H9 (cell line): Measurements from ENCODE around the gene ARHGAP27. TPM values are rescaled to one million over a fixed set of nuclear protein-coding genes. Genes with fewer than 3 reads are reported as not detected.
"Not testable (repeated sequence)": the region's sequence is repeated elsewhere in the genome, so short reads cannot be mapped to it uniquely, and the experiment has no call there.

Source experiments
- DNase-seq: peaks from one replicate; pipeline ENCODE4 v3.0.0-alpha.2; 2017
- H2AFZ ChIP-seq: one replicate; pipeline ENCODE4 v1.6.1; 2013; ENCODE audit warnings: mild to moderate bottlenecking, low read length, control low read depth, moderate library complexity
- H2AK5ac ChIP-seq: 2 replicates; pipeline ENCODE4 v1.6.1; 2013; ENCODE audit warnings: low read length, control low read depth, mixed read lengths; ENCODE audit not compliant: insufficient read length
- H2BK120ac ChIP-seq: one replicate; pipeline ENCODE4 v1.6.1; 2013; ENCODE audit warnings: low read depth, mild to moderate bottlenecking, low read length, control low read depth, inconsistent platforms; ENCODE audit not compliant: poor library complexity, severe bottlenecking
- H2BK12ac ChIP-seq: 2 replicates; pipeline ENCODE4 v1.6.1; 2013; ENCODE audit warnings: low read length, control low read depth, mixed read lengths, low read depth; ENCODE audit not compliant: insufficient read length
- H2BK15ac ChIP-seq: 2 replicates; pipeline ENCODE4 v1.6.1; 2013; ENCODE audit warnings: low read depth, low read length, control low read depth
- H2BK20ac ChIP-seq: one replicate; pipeline ENCODE4 v1.6.1; 2013; ENCODE audit warnings: low read depth, mild to moderate bottlenecking, low read length, control low read depth, inconsistent platforms; ENCODE audit not compliant: poor library complexity, severe bottlenecking
- H2BK5ac ChIP-seq: 2 replicates; pipeline ENCODE4 v1.6.1; 2013; ENCODE audit warnings: low read length, control low read depth, mixed read lengths; ENCODE audit not compliant: insufficient read length
- H3K14ac ChIP-seq: 2 replicates; pipeline ENCODE4 v1.6.1; 2013; ENCODE audit warnings: low read length, control low read depth; ENCODE audit not compliant: insufficient read depth
- H3K18ac ChIP-seq: 2 replicates; pipeline ENCODE4 v1.6.1; 2013; ENCODE audit warnings: low read depth, mild to moderate bottlenecking, mixed read lengths, low read length, control low read depth; ENCODE audit not compliant: insufficient read length
- H3K23ac ChIP-seq: 2 replicates; pipeline ENCODE4 v1.6.1; 2013; ENCODE audit warnings: low read length, control low read depth, mixed read lengths, low read depth; ENCODE audit not compliant: insufficient read length
- H3K23me2 ChIP-seq: 2 replicates; pipeline ENCODE4 v1.6.1; 2013; ENCODE audit warnings: low read depth, mild to moderate bottlenecking, mixed read lengths, low read length, control low read depth; ENCODE audit not compliant: insufficient read length, poor library complexity, severe bottlenecking
- H3K27ac ChIP-seq: 2 replicates; pipeline ENCODE4 v1.5.1; 2013; ENCODE audit warnings: low read length, control low read depth, mixed read lengths, low read depth; ENCODE audit not compliant: insufficient read length
- H3K27me3 ChIP-seq: 2 replicates; pipeline ENCODE4 v1.6.1; 2013; ENCODE audit warnings: low read length, control low read depth, inconsistent platforms; ENCODE audit not compliant: insufficient read depth
- H3K4ac ChIP-seq: 2 replicates; pipeline ENCODE4 v1.6.1; 2013; ENCODE audit warnings: low read depth, mild to moderate bottlenecking, control low read depth, inconsistent platforms, low read length, moderate library complexity
- H3K4me1 ChIP-seq: 2 replicates; pipeline ENCODE4 v1.6.1; 2013; ENCODE audit warnings: low read length, control low read depth, inconsistent platforms; ENCODE audit not compliant: insufficient read depth
- H3K4me2 ChIP-seq: 2 replicates; pipeline ENCODE4 v1.6.1; 2013; ENCODE audit warnings: low read length, control low read depth, mixed read lengths; ENCODE audit not compliant: insufficient read length, insufficient read depth
- H3K56ac ChIP-seq: 2 replicates; pipeline ENCODE4 v1.6.1; 2013; ENCODE audit warnings: low read depth, mild to moderate bottlenecking, mixed read lengths, low read length, control low read depth; ENCODE audit not compliant: insufficient read length
- H3K79me1 ChIP-seq: 2 replicates; pipeline ENCODE4 v1.6.1; 2013; ENCODE audit warnings: low read depth, mild to moderate bottlenecking, moderate library complexity, low read length, control low read depth, inconsistent platforms; ENCODE audit not compliant: insufficient read depth, poor library complexity, severe bottlenecking
- H3K79me2 ChIP-seq: 2 replicates; pipeline ENCODE4 v1.6.1; 2013; ENCODE audit warnings: low read length, control low read depth, inconsistent platforms; ENCODE audit not compliant: insufficient read depth
- H3K9ac ChIP-seq: 2 replicates; pipeline ENCODE4 v1.6.1; 2013; ENCODE audit warnings: low read length, control low read depth, mixed read lengths; ENCODE audit not compliant: insufficient read length; ENCODE audit errors: extremely low read depth
- H3K9me3 ChIP-seq: one replicate; pipeline ENCODE4 v1.6.1; 2013; ENCODE audit warnings: low read depth, low read length, inconsistent platforms; ENCODE audit not compliant: control insufficient read depth
- H3T11ph ChIP-seq: one replicate; pipeline ENCODE4 v1.6.1; 2013; ENCODE audit warnings: mild to moderate bottlenecking, low read length, control low read depth, inconsistent platforms
- H4K20me1 ChIP-seq: one replicate; pipeline ENCODE4 v1.6.1; 2013; ENCODE audit not compliant: control insufficient read depth, insufficient read length, insufficient read depth
- H4K5ac ChIP-seq: 2 replicates; pipeline ENCODE4 v1.6.1; 2013; ENCODE audit warnings: low read depth, mild to moderate bottlenecking, mixed read lengths, low read length, control low read depth; ENCODE audit not compliant: insufficient read length
- H4K8ac ChIP-seq: replicated peaks from 2 replicates; pipeline ENCODE4 v1.6.1; 2013; ENCODE audit warnings: low read length, control low read depth, mixed read lengths, low read depth; ENCODE audit not compliant: insufficient read length
- H4K91ac ChIP-seq: 2 replicates; pipeline ENCODE4 v1.6.1; 2013; ENCODE audit warnings: low read depth, mild to moderate bottlenecking, moderate library complexity, mixed read lengths, low read length, control low read depth; ENCODE audit not compliant: insufficient read length
- H3K27ac Mint-ChIP-seq, 3 experiments: 2 replicates in 2 of 3; 3 replicates in 1 of 3; pipeline ENCODE4 v1.8.0; 2020 to 2021; ENCODE audit warnings: mixed read lengths in 3 of 3, mild to moderate bottlenecking in 1 of 3, moderate library complexity in 1 of 3
- H3K27me3 Mint-ChIP-seq: 2 replicates; pipeline ENCODE4 v1.8.0; 2021; ENCODE audit warnings: low read depth, mild to moderate bottlenecking, moderate library complexity, mixed read lengths
- H3K36me3 Mint-ChIP-seq, 3 experiments: 2 replicates in 2 of 3; 3 replicates in 1 of 3; pipeline ENCODE4 v1.8.0; 2020 to 2021; ENCODE audit warnings: low read depth in 3 of 3, mixed read lengths in 3 of 3; ENCODE audit not compliant: insufficient read depth in 1 of 3
- H3K4me1 Mint-ChIP-seq, 2 experiments: 2 replicates each; pipeline ENCODE4 v1.8.0; 2020; ENCODE audit warnings: mixed read lengths in 2 of 2
- H3K4me3 Mint-ChIP-seq, 2 experiments: 2 replicates in 1 of 2; 3 replicates in 1 of 2; pipeline ENCODE4 v1.8.0; 2020 to 2021; ENCODE audit warnings: mild to moderate bottlenecking in 2 of 2, mixed read lengths in 2 of 2, moderate library complexity in 1 of 2
- H3K9me3 Mint-ChIP-seq, 2 experiments: 2 replicates in 1 of 2; 3 replicates in 1 of 2; pipeline ENCODE4 v1.8.0; 2020; ENCODE audit warnings: mild to moderate bottlenecking in 2 of 2, mixed read lengths in 2 of 2, moderate library complexity in 1 of 2
- WGBS: extraction: QIAGEN DNeasy Blood & Tissue Kit; methylation state at CpG from one replicate; pipeline ENCODE4 v1.1.7; 2013; ENCODE audit warnings: missing lambda C conversion rate, low lambda C conversion rate, mixed read lengths; ENCODE audit not compliant: insufficient read length; ENCODE audit errors: extremely low coverage; 5-methylcytosine and 5-hydroxymethylcytosine counted together
- total RNA-seq: library from RNA; stranded (reverse); gene quantifications from 2 replicates; pipeline ENCODE4 v1.2.1, GENCODE V29; 2021

Gene ARHGAP27
- total RNA-seq, 1 experiment from 2014 or later = 9.9 TPM

GRCh38 chr17:45449260-45449659 lies 16.6 kb upstream of the ARHGAP27 start:
- not testable (repeated sequence) for H3K18ac ChIP-seq, H2BK12ac ChIP-seq, H3K9ac ChIP-seq, DNase-seq, H3K27me3 ChIP-seq, H3K36me3 Mint-ChIP-seq, H3K4me1 ChIP-seq, H3K23ac ChIP-seq, H2BK20ac ChIP-seq, H2BK5ac ChIP-seq, H2BK15ac ChIP-seq, H4K5ac ChIP-seq, H3K23me2 ChIP-seq, H3K4me1 Mint-ChIP-seq, H3K79me1 ChIP-seq, H3K4me3 Mint-ChIP-seq, H3K4me2 ChIP-seq, H4K20me1 ChIP-seq, H3K9me3 Mint-ChIP-seq, H2AK5ac ChIP-seq, H2AFZ ChIP-seq, H3K27ac ChIP-seq, H3K27me3 Mint-ChIP-seq, H3K14ac ChIP-seq, H4K8ac ChIP-seq, H3K79me2 ChIP-seq, H2BK120ac ChIP-seq, H4K91ac ChIP-seq, H3K9me3 ChIP-seq, H3K27ac Mint-ChIP-seq, H3T11ph ChIP-seq, H3K56ac ChIP-seq, H3K4ac ChIP-seq
- WGBS = no CpG with 5 or more reads among the region's 1 CpG

GRCh38 chr17:45448483-45448882 lies 15.8 kb upstream of the ARHGAP27 start:
- not testable (repeated sequence) for H3K9ac ChIP-seq, H3K36me3 Mint-ChIP-seq, H3K23me2 ChIP-seq, H3K79me2 ChIP-seq, H3K18ac ChIP-seq, H2BK15ac ChIP-seq, H3K9me3 Mint-ChIP-seq, H3K56ac ChIP-seq, H3K27ac Mint-ChIP-seq, H3K79me1 ChIP-seq, H3K27me3 ChIP-seq, H3K27me3 Mint-ChIP-seq, DNase-seq, H4K8ac ChIP-seq, H3T11ph ChIP-seq, H4K20me1 ChIP-seq, H4K91ac ChIP-seq, H3K4me2 ChIP-seq, H2BK20ac ChIP-seq, H2AFZ ChIP-seq, H2BK120ac ChIP-seq, H4K5ac ChIP-seq, H3K4ac ChIP-seq, H3K27ac ChIP-seq, H2AK5ac ChIP-seq, H2BK5ac ChIP-seq, H3K14ac ChIP-seq, H3K23ac ChIP-seq, H3K4me1 Mint-ChIP-seq, H3K4me3 Mint-ChIP-seq, H3K9me3 ChIP-seq, H2BK12ac ChIP-seq, H3K4me1 ChIP-seq
- WGBS = no CpG with 5 or more reads among the region's 1 CpG
